GM12874 (cell line): ENCODE data around the gene SBK3.

Experiments
- CTCF ChIP-seq: IDR thresholded peaks from 2 replicates; pipeline ENCODE4 v1.5.1; 2011; ENCODE audit warnings: low read depth, mild to moderate bottlenecking, control low read depth, low read length, moderate library complexity; ENCODE audit not compliant: insufficient read depth

The SBK3 gene

GRCh38 chr19:55536366-55536765 is 9.0 kb downstream of the SBK3 start:
- TF ChIP-seq CTCF: no peak

GRCh38 chr19:55535965-55536350 is 9.4 kb downstream of the SBK3 start:
- TF ChIP-seq CTCF: no peak

- no peak for TF ChIP-seq CTCF
Measured at GRCh38 chr19:55535173-55535964, 10.0 kb downstream of the SBK3 start.

- TF ChIP-seq CTCF: no peak
Measured at GRCh38 chr19:55530996-55531395, 14.3 kb downstream of the SBK3 start.

GRCh38 chr19:55529636-55530234 is 15.6 kb downstream of the SBK3 start:
- TF ChIP-seq CTCF: no peak

GRCh38 chr19:55528030-55528803 is 17.1 kb downstream of the SBK3 start:
- TF ChIP-seq CTCF: no peak
